Hypothalamus (tissue), 51 donors: ENCODE data around the gene TFF1.
A peak's percentile ranks its signal among the peaks of the same experiment; 100 is the strongest.
"Not testable (repeated sequence)": the region's sequence is repeated elsewhere in the genome, so short reads cannot be mapped to it uniquely, and the experiment has no call there.

Experiments
- DNase-seq, 51 donors: peaks; one replicate each; lab custom pipeline; 2025; lab: John Stamatoyannopoulos, UW

TFF1 gene

GRCh38 chr21:42366292-42367010, at the start of gene TFF1:
Gene TFF1 (minus strand): TSS chr21:42366535. CDS start chr21:42366495, 40 bp downstream.
- DNase-seq = no peak

DNA sequence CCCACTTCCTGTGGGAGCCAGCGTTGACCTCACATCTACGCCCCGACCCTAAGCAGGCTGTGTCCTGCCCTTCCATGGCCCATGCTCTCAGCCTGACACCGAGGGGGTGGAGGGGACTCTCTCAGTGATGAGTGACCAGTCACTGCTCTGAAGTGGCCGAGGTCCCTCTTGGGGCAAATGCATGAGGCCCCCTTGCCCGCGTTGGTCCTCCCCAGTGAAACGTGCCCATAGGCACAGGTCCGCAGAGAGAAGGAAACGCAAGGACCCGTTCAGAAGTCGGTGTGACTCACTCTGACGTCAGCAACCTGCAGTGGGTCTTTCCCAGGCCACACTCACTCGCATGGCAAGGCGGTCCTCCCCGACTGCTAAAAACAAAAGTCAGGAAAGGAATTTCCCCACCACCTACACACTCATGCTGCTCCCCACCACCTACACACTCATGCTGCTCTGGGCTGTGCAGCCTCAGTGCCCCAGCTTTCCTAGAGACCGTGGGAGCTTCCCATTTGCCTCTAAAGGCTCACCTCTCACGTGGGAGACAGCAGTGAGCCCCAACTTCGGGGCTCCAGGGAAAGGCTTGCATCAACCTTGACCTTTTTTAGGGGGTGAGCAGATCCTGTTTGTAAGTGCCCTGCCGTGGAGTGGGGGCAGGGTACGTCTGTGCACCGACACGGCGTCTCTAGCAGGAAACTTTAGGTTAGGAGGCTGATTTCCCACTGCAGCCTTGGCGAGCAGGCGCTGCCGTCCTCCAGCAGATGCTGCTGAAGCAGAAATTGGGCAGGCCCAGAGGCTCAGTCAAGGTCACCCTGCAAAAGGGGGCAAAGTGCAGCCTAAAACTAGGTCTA, 48.8 kb upstream of the TFF1 start:
- DNase-seq = peak in 1 of 51 donors; percentile 21

GRCh38 chr21:42414553-42414927, 48.2 kb upstream of the TFF1 start:
- DNase-seq = no peak

- DNase-seq = no peak
Observed at GRCh38 chr21:42414066-42414465, 47.7 kb upstream of the TFF1 start.

DNA sequence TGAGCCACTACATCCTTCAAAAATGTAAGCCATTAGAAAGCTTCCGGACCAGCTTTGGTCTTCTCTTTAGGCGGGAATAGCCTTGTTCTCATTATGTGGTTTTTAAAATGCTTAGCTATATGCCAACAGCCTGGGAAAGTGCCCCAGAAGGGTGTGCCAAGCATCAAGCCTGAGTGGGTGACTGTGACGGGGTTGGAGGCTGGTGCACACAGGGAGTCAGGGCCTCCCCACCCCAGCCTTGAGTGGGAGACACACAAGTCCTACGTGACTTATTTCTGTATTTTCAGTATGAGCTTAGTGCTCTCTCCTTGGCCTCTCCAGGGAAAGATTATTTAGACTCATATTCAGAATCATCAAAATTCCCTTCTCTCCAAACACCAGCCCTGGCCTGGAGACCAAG, 47.2 kb upstream of the TFF1 start:
- no peak for DNase-seq

GRCh38 chr21:42413093-42413492, 46.8 kb upstream of the TFF1 start:
- DNase-seq = no peak

- DNase-seq = no peak
Observed at GRCh38 chr21:42412636-42412933, 46.2 kb upstream of the TFF1 start.

GRCh38 chr21:42411891-42412635, 45.7 kb upstream of the TFF1 start:
- no peak for DNase-seq

DNA sequence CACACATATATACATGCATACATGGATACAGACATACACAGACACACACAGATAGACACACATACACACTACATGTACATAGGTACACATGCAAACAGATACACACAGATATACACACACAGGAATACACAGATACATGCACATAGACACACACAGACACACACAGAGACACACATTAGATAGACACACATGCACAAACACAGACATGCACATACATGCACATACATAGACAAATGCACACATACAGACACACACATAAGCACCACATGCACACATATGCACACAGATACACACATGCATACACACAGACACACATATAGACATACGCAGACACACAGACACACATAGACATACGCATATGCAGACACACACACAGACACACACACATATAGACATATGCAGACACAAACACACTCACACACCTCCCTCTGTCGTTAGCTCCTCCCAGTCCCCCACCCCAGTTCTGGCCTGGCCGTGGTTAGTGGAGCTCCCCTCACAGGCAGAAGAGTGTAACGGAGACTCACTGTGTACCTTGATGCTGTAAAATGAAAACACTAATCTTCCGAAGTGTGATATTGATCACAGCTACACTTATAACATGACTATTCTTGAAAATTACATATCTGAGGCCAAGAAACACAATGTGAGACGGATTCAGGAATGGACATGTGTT, 45.0 kb upstream of the TFF1 start:
- no peak for DNase-seq

DNA sequence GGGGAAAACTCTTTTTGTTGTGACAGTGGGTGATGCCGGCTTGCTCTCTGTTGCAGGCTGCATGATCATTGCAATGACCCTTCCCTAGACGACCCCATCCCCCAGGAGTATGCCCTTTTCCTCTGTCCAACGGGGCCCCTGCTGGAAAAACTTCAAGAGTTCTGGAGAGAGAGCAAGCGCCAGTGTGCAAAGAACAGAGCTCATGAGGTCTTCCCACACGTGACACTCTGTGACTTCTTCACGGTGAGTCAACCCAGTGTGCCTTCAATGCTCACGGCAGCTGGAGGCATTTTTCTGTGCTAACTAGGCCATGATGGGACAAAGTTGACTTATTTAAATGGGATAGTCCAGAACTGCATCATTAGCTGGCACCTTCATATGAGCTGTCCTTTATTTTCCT, 43.0 kb upstream of the TFF1 start:
- no peak for DNase-seq

- not testable (repeated sequence) for DNase-seq
Observed at GRCh38 chr21:42408718-42409117, 42.4 kb upstream of the TFF1 start.

DNA sequence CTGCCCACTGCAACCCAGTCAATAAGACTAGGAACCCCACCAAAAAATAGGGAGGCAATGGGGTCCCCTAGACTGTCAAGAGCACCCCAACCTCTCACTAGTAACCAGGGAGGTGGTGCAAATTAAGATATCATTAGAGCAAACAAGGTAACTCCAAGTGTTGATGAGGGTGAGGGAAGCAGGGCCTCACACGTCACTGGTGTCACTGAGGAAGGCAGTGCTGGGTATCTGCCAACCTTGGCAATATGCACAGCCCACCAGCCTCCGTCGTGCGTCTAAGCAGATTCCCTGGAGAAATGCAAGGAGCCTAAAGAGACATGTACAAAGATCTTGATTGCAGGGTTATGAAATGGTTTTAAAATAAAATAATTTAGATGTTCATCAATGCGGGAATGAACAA, 41.1 kb upstream of the TFF1 start:
- no peak for DNase-seq

DNA sequence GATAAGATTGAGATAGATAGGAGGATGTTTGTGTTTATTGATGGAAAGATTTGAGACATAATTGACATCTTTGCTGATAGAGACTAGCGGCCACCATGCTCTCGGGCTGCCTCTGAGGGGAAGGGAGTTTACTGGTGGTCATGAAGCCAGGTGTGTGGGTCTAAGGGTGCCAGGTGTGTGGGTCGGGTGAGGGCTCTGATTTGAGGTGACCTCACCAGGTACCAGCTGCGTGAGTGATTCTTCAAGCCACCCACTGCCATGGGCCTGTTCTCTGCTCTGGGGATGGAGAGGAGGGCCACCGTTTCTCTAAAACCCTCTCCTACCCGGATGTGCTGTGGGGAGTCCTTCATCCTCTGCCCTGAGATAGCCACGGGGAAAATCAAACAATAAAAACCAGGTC, 40.5 kb upstream of the TFF1 start:
- DNase-seq = no peak

- no peak for DNase-seq
Observed at GRCh38 chr21:42406201-42406621, 39.9 kb upstream of the TFF1 start.

DNA sequence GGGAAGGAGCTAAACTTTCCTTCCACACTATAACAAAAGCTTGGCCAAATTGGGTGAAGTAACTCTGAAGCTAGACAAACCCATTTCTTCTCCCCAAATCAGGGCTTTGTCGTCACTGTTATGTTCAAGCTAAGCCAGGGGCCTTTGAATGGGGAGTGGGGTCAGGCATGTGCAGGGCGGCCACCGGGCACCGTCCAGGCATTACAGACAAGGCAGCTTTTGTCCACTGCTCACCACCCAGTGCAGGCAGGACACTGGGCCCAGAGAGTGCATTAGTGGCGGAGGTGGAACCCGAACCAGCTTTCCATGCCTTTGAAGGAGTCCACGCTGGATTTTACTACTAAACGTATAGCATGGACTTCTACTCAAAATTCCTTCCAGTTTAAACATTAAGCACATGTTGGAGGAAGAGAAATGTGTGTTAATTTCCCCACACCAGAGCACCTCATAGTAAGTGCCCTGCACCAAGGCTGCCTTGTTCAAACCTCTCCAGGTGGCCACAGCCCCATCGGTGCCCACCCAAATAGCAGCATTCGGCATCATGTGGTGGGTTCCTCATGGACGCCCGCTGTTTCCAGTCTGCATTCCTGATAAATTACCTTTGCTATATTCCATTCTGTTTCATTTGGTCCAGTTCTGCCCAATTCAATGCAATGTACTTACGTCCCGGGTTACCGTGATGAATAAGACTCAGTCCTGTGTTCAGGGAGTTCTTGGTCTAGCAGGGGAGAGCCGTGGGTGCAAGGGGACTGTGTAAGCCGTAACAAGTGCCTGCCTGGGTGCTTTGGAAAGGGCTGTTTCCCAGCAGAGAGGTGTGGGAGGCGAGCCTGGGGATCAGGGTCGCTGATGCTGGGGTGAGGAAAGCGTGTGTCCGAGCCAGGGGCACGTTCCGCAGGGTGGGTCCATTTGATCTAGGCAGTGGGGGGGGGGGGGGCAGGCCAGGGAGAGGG, 39.0 kb upstream of the TFF1 start:
- no peak for DNase-seq

DNA sequence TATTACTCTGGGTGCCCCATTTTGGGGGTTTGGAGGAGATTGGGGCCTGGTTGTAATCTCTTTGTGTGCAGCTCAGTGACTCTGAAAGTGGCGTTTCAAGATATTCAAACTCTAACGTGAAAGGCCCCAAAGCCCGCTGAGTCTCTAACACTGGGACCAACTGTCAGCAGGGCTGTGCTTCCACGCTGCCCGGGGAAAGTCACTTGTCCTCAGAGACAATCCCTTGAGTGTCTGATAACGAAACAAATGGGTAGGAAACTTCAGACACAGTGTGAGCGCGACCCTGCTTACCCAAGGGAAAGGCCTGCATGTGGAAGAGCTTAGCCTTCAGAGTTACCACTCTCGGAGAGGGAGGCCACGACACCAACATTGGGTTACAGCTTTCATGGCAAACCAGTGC, 38.2 kb upstream of the TFF1 start:
- no peak for DNase-seq

- no peak for DNase-seq
Observed at GRCh38 chr21:42403611-42404231, 37.4 kb upstream of the TFF1 start, which contains the start of gene UBASH3A. Gene UBASH3A (plus strand): TSS chr21:42403902. CDS start chr21:42403946, 44 bp downstream.

DNA sequence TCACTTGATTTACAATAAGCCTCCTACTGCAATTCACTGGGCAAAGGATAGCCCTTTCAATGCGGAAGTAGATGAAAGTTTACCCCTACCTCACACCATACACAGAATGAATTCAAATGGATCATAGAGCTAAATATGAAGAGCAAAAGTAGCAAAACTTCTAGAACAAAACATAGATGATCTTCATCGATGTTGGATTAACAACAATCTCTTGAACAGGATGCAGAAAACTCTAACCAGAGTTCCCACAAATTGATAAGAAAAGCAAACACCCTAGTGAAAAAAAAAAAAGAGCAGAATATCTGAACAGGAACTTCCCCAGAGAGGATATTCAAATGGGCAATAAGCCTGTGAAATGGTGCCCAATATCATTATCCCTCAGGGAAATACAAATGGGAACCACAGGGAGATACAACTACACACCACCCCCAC, 35.5 kb upstream of the TFF1 start:
- no peak for DNase-seq

- no peak for DNase-seq
Observed at GRCh38 chr21:42401154-42401553, 34.8 kb upstream of the TFF1 start.
